EL (cell line): ENCODE measurements around the gene HIC2.
"Not testable (repeated sequence)": the region's sequence is repeated elsewhere in the genome, so short reads cannot be mapped to it uniquely, and the experiment has no call there.

Source experiments
- DNase-seq: peaks from one replicate; pipeline ENCODE4 v3.0.0-alpha.2; 2016

HIC2 gene, protein sequence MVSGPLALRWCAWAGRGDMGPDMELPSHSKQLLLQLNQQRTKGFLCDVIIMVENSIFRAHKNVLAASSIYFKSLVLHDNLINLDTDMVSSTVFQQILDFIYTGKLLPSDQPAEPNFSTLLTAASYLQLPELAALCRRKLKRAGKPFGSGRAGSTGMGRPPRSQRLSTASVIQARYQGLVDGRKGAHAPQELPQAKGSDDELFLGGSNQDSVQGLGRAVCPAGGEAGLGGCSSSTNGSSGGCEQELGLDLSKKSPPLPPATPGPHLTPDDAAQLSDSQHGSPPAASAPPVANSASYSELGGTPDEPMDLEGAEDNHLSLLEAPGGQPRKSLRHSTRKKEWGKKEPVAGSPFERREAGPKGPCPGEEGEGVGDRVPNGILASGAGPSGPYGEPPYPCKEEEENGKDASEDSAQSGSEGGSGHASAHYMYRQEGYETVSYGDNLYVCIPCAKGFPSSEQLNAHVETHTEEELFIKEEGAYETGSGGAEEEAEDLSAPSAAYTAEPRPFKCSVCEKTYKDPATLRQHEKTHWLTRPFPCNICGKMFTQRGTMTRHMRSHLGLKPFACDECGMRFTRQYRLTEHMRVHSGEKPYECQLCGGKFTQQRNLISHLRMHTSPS

DNA sequence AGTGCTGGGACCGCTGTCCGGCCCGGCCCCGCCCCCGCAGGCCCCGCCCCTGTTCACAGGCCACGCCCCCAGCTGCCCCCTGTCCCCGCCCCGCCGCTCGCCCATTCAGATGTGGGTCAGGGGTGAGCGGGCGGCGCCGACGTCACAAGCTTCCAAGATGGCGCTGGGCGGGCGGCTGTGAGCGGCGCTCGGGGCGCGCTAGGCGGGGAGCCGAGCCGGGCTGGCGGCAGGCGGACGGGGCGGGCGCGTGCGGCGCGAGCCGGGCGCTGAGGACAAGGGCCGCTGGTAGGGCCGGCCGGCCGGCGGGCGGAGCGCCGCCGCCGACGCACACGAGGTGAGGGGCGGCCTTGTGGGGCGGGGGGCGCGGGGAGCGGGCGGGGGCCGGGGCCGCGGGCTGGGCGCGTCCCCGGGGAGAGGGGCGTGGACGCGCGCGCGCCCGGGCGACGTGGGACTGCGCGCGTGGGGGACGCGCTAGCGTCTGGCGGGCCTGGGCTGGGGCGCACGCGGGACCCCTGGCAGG is at the start of gene HIC2:
Gene HIC2 (plus strand): TSS at position 145 of the 520 bp plus-strand sequence. CDS start 25,461 bp downstream, outside the sequence.
- DNase-seq = not testable (repeated sequence)

DNA sequence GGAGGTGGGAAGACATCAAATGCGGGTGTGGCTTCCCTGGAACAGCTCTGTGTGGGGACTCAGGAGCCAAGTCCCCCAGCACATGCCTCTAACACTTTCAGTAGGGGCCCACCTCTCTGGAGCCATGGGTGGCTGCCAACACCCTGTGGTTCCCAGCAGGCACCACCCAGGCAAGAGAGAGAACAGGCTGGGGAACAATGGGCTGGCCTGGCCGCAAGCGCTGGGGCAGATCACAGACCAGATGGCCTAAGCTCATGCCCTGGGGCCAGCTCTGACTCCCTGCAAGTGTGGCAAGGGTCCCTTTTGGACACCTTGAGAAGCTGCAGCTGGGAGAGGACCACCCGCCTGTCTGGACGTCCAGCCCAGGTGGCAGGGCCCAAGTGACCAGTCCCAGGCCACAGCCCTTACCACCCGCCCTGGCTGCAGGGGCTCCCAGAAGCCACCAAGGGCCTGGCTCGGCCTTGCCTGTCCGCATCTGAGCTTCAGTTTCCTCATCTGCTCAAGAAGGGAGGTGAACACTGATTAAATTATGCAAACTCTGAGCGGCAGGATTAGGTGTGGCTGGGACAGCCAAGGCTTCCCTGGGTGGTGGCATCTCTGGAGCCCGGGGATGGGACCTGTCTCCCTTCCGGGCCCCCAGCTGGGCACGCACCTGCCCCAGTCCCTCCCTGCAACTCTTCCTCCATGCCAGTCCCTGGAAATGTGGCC is 48.4 kb upstream of the HIC2 start:
- DNase-seq = not testable (repeated sequence)

DNA sequence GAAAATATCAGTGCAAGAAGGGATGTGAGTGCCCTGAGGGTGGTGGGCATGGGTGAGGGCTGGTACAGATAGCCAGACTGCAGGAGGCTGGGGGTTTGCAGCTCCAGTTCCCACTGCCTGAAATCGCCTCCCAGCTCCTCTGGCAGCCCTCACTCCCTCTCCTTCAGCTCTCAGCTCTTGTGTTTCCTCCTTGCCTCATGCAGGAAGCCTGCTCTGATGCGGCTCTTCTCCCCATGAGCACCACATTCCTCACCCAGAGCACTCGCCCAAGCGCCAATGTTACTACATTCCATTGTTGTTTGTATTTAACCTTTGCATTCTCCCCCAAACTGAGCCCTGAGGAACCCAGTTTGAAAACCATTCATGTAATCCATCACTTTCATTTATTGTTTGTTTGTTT is 41.3 kb upstream of the HIC2 start:
- not testable (repeated sequence) for DNase-seq

DNA sequence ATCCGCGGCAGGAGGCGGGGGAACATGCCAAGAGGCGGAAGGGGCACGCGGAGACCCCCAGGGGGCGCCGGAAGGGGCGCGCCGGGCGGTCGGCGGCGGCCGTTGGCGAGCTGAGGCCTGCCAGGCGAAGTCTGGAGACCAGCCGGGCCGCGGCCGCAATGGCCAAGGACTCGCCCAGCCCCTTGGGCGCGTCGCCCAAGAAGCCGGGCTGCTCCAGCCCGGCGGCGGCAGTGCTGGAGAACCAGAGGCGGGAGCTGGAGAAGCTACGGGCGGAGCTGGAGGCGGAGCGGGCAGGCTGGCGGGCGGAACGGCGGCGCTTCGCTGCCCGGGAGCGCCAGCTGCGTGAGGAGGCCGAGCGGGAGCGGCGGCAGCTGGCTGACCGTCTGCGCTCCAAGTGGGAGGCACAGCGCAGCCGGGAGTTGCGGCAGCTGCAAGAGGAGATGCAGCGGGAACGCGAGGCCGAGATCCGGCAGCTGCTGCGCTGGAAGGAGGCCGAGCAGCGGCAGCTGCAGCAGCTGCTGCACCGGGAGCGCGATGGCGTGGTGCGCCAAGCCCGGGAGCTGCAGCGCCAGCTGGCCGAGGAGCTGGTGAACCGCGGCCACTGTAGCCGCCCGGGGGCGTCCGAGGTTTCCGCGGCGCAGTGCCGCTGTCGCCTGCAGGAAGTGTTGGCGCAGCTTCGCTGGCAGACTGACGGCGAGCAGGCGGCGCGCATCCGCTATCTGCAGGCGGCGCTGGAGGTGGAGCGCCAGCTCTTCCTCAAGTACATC is 33.3 kb upstream of the HIC2 start, which contains the start of gene RIMBP3B:
Gene RIMBP3B (plus strand): TSS at position 51 of the 767 bp plus-strand sequence. CDS start 108 bp downstream, at position 159.
- DNase-seq = not testable (repeated sequence)

DNA sequence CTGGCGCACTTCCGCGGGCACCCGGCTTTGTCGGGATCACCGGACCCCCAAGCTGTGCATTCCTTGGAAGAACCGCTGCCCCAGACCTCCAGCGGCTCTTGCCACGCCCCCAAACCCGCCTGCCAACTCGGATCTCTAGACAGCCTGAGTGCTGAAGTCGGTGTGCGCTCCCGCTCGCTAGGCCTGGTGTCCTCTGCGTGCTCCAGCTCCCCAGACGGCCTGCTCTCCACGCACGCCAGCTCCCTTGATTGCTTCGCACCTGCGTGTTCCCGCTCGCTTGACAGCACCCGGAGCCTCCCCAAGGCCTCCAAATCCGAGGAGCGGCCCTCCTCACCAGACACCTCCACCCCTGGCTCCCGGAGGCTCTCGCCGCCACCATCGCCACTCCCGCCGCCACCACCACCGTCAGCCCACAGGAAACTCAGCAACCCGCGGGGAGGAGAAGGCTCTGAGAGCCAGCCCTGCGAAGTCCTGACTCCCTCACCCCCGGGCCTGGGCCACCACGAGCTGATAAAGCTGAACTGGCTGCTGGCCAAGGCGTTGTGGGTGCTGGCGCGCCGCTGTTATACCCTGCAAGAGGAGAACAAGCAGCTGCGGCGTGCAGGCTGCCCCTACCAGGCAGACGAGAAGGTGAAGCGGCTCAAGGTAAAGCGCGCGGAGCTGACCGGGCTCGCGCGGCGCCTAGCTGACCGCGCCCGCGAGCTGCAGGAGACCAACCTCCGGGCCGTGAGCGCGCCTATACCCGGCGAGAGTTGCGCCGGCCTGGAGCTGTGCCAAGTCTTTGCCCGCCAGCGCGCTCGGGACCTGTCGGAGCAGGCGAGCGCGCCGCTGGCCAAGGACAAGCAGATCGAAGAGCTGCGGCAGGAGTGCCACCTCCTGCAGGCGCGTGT is 32.5 kb upstream of the HIC2 start:
- not testable (repeated sequence) for DNase-seq

DNA sequence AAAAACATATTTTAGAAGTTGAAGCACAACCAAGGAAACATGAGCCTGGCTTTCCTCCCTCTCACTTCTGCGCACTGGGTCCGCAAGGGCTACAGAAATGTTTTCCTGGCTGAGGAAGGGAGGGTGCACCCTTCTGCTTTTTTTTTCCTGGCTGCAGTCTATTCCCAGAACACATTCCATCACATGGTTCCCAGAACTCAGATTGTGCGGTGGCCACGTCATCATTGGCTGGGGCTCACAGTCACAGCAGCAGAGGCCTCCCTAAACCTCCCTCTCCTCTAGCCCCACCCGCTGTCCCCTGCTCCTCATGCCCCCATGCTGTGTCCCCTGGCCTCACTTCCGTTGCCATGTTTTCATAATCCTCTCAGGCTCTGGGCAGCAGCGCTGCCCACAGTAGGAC is 27.7 kb upstream of the HIC2 start:
- DNase-seq = not testable (repeated sequence)

DNA sequence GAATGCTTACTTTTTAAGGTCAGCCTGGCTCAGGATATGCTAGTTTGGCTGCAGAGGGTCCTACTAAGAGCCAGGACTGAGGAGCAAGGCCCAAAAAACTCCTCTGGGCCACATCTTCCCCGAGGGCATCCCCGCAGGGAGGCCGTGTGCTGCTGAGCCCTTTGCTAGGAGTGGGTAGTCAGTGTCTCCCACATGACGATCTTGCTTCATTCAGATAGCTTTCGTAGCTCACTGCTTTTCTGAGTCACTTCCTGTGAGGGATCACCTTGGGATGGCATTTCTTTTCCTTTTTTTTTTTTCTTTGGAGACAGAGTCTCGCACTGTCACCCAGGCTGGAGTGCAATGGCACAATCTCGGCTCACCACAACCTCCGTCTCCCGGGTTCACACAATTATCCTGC is 27.2 kb upstream of the HIC2 start:
- not testable (repeated sequence) for DNase-seq

DNA sequence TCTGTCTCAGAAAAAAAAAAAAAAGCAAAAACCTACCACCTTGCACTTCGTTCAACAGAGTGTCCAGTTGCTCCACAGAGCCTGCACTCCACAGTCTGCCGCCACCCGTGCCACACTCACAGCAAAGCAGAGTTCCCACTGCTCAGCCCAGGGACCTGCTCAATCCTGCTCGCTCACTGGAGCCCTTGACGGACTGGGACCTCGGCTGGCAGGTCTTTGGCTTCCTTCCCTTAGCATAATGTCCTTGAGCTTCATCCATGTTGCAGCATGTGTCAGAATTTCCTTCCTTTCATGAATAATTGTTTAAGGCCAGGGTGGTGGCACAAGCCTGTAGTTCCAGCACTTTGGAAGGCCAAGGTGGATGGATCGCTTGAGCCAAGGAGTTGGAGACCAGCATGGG is 22.6 kb upstream of the HIC2 start:
- DNase-seq = not testable (repeated sequence)

DNA sequence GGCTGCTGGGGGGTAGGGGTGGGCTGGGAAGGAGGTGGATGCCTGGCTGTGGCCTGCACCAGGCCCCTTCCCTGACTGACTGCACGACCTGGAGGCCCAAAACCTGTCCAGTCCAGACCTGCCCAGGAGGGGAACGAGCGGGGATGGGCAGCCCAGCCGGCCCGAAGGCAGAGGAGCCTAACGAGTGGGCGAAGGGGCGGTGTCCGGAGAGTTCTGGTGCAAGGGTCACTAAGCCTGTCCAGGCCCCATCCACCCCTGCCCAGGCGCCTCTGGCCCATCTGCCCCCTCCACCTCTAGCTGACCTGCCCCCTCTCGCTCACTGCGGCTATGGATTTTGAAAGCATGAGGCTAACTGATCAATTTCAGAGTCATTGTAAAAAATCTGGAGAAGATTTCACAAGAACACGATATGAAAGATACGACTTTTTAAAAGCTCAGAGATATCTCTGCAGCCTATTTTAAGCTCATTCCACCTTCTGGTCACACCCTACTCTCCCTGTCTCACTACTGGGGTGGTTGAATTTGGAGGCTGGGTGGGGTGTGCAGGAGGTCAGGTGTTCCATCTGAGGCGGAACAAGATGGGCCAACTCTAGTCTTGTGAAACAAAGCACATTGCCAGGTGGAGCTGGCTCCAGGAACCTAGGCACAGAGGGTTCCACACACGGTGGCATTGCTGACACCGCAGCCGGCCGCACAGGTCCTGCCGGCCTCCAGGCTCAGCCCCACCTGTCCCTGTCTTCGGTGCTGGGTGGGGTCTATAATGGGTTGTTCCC is 15.8 kb upstream of the HIC2 start:
- not testable (repeated sequence) for DNase-seq

DNA sequence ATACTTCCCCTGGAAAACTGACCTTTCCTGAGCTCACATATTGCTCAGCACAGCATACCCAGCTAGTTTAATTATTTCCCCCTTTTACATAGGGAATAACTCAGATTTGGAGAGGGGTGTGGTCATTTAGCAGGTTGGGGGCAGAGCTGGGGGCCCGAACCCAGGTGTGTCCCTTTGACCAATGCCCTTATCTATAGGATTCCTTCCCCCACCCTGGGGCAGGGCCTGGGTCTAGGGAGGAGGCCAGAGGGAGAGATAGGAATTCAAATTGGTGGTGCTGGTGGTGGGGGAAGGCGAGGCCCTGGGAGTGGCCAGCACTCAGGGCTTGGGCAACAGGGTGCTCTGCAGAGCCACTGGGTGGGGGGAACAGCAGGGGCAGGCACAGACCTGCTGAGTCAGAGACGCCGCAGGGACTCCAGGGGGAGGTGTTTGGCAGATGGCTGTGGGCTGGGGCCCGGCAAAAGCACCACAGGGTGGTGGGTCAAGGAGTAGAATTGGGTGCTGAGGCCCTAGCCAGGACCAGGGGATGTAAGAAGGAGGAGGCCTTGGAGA is 14.3 kb upstream of the HIC2 start:
- not testable (repeated sequence) for DNase-seq

DNA sequence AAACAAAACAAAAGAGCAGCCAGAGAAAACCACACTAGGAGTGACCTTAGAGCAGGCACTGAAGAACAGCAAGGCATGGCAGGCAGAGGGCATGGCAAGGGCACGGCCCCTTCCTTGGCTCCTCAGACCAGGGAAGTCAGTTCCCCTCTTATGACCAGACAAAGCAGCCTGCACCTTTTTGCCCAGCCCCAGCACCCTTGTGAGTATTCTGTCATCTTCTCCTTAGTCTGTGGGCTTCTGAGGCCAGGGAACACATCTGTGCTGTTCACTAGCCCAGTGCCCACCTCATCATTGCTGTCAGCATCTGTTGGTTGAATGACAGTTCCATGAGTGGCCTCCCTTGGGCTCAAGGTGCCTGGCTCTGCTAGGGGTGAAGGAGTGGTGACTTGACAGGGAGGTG is 10.0 kb upstream of the HIC2 start:
- DNase-seq = not testable (repeated sequence)

DNA sequence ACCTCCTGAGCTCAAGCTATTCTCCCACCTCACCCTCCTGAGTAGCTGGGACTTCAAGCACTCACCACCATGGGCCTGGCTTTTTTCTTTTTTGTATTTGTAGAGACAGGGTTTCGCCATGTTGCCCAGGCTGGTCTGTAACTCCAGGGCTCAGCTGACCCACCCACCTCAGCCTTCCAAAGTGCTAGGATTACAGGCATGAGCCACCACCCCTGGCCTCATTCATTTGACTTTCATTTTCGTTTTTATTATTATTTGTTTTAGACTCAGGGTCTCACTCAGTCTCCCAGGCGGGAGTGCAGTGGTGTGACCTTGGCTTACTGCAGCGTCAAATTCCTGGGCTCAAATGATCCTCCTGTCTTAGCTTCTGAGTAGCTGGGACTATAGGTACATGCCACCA is 9.4 kb upstream of the HIC2 start:
- not testable (repeated sequence) for DNase-seq

DNA sequence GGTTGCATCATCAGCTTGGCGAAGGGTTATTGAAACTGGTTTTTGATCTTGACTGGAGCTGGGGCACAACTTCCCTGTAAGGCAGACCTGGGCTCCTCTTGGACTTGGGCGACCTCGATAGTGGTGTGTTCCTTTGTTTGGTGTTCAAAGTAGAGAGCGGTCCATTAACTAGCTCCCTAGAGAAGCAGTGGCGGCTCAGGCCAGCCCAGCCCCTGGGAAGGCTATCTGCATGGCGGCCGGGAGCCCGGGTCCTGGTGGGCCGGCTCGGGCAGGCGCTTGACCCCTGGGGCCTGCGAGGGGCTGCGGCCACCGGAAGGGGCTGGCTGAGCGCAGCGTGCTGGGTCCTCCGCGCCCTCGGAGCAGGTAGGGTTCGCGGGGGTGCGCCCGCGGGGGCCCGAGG is 796 bp upstream of the HIC2 start:
- DNase-seq = not testable (repeated sequence)

DNA sequence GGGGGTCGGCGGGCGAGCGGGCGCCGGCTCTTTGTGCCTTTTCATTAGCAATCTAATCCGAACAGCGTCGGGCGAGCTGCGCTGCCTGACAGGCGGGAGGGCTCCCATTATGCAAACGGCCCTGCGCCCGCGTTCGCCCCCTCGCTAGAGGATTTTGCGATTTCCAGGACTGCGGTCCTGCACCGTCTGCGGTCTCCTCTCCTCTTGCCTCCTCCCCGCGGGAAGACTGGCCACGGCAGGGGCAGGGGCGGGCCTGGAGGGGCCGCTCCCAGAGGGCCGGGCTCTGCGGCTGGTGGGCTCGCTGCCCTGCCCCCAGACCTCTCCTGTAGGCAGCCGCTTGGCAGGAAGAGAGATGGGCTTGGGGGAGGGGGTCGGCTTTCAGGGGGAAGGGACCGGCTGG is 682 bp downstream of the HIC2 start:
- DNase-seq = not testable (repeated sequence)

DNA sequence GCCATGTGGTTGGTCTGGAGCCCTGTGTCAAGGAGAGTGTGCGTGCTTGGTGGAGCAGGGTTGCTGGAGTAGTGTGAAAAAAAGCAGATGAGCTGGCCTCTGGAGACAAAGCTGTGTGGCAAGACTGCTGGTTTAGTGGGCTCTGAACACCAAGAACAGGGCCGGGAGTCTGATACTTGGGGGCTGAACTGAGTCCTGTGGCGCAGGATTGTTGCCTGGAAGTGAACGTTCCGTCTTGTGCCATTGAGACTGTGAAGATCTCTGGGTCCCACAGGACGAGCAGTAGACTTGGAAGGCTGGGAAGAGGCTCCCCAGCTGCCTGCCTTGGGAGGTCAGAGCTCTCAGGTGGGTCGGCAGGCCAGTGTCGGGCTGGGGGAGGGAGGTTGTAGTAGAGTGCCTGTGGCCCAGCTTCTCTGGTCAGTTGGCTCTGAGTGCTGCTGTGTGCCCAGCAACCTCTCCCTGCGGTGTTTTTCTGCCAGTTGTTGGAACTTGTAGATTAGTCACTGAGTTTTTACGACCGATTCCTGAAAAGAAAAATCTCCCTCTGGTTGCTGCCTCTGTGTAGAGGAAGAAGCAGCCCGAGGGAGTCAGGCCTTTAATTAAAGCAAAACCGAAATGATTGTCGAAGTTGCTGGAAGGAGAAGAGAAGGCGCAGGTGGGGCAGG is 1.9 kb downstream of the HIC2 start:
- DNase-seq = not testable (repeated sequence)

DNA sequence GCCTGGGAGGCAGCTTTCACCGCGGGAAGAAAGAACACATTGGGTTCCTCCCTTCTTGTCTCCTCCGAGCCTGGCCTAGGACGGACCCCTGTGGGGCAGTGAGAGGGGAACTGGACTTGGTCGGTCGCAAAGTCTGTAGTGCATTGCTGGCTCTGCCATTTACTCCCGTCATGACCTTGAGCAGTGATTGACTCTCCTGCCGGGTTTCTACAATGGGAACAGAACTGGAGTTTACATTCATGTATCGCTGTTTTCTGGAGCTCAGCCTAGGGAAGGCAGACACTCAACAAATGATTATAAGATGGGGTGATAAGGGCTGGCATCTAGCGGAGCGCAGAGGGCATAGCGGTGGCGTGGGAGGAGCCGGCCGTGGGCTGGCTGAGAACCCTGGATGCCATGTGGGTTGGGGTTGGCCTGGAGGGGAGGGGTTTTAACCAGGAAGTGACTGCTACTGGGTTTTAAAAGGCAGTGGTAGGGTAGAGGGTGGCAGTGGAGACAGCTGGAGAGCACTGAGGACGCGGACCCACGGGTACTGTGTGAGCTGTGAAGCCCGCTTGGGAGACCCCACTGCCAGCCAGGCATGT is 3.1 kb downstream of the HIC2 start:
- not testable (repeated sequence) for DNase-seq

DNA sequence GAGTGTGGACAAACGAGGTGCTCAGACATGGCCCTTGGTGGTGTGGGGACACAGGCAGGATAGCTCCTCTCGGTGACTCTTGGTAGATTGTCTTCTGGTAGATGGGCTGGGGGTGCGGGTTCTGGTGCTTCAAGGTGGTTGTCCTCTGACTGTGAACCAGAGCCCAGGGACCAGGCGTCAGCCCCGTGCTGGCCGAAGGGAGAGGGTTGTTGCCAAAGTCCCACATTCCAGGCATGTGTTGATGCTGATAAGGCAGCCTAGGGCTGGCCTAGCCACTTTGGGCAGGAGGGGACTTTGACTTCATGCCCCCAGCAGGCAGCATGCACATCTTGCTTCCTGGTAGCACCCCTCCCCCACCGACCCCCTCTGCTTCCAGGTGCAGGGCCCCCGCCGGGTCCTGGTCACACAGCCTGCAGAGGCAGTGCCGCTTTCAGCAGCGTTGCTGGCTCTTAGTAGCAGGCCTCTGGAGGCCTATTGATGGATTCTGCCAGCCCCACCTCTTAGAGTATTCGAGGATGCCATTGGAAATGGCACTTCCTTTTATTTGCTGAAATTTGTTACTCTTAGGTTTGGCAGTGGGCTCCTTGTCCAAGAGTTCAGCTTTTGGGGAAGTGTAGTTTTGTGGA is 7.0 kb downstream of the HIC2 start:
- not testable (repeated sequence) for DNase-seq

DNA sequence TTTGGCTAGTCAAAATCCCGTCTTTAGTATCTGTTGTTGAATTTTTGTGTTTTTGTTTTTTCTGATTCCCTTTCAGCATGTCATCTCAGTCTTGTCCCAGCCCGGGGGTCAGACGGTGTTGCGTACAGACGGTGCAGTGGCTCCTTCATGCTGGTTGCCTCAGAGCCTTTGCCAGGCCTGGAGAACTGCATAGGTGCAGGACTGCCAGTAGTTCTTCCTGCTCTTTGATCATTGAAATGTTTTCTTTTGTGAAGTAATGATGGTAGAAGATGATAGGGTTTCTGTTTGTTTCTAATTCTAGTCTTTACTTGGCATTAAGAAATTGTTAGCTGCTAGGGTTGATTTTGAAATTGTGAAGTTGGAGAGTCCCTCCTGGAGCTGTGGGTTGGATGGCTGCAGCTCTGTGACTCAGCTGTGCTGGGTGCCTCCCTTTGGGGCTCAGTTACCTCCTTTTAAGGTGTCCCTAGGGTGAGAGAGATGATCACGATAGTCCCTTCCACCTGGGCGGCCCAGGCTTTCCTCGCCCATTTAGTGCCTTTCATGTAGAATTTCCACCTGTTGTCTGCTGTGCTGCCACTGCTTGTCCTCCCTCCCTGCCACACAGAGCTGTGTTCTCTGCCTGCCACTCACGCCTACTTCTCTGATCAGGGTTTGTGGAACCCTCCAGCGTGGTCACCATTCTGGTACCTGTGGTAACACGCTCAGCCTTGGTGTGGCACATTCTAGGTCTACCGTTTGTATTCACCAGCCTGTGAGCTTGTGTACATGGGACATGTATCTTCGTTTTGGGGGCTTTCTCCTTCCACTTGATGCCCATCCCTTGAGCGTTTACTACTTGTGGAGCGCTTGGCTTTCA is 17.4 kb downstream of the HIC2 start:
- DNase-seq = not testable (repeated sequence)
